SK-N-SH treated with all-trans-retinoic acid at 6 μM for 48 hours (cell line): Measurements from ENCODE around the gene SLC35A3.

Experiments
- ARNTL ChIP-seq: fragments of 450-650 bp; formaldehyde crosslinking; IDR thresholded peaks from 2 replicates; pipeline ENCODE4 v1.5.0; 2020; ENCODE audit warnings: low read depth, mild to moderate bottlenecking, moderate library complexity, borderline replicate concordance
- BACH2 ChIP-seq: fragments of 250-450 bp; sonication (Bioruptor Pico); IDR thresholded peaks from 2 replicates; pipeline ENCODE4 v1.9.0; 2021; ENCODE audit warnings: mild to moderate bottlenecking, borderline replicate concordance
- ESRRG ChIP-seq: fragments of 250-450 bp; sonication (Bioruptor Pico); IDR thresholded peaks from 2 replicates; pipeline ENCODE4 v1.6.1; 2021; ENCODE audit warnings: mild to moderate bottlenecking
- PPARA ChIP-seq: fragments of 250-450 bp; sonication (Bioruptor Pico); IDR thresholded peaks from 2 replicates; pipeline ENCODE4 v1.5.0; 2020; ENCODE audit warnings: mild to moderate bottlenecking, borderline replicate concordance
- SNAI2 ChIP-seq: fragments of 250-450 bp; sonication (Bioruptor Pico); IDR thresholded peaks from 2 replicates; pipeline ENCODE4 v1.5.0; 2020; ENCODE audit warnings: mild to moderate bottlenecking, moderate library complexity
- TCF4 ChIP-seq: fragments of 250-450 bp; sonication (Bioruptor Pico); IDR thresholded peaks from 2 replicates; pipeline ENCODE4 v1.8.0; 2021; ENCODE audit warnings: mild to moderate bottlenecking, moderate library complexity, borderline replicate concordance
- ZC3H10 ChIP-seq: fragments of 250-450 bp; sonication (Bioruptor Pico); IDR thresholded peaks from 2 replicates; pipeline ENCODE4 v1.5.1; 2021; ENCODE audit warnings: mild to moderate bottlenecking, moderate library complexity
- ZFP3 ChIP-seq: fragments of 250-450 bp; sonication (Bioruptor Pico); IDR thresholded peaks from 2 replicates; pipeline ENCODE4 v1.5.0; 2020; ENCODE audit warnings: mild to moderate bottlenecking, moderate library complexity
- ZFP30 ChIP-seq: fragments of 450-650 bp; formaldehyde crosslinking; IDR thresholded peaks from 2 replicates; pipeline ENCODE4 v1.5.0; 2022; ENCODE audit warnings: mild to moderate bottlenecking, moderate library complexity
- ZNF8 ChIP-seq: fragments of 450-650 bp; formaldehyde crosslinking; IDR thresholded peaks from 2 replicates; pipeline ENCODE4 v1.5.0; 2020; ENCODE audit warnings: mild to moderate bottlenecking, moderate library complexity
- TF ChIP-seq, protein P1 (sequence below): fragments of 250-450 bp; sonication (Bioruptor Pico); IDR thresholded peaks from 2 replicates; pipeline ENCODE4 v1.8.0; 2020; ENCODE audit warnings: mild to moderate bottlenecking, moderate library complexity, borderline replicate concordance
- TF ChIP-seq, protein P2 (sequence below): fragments of 250-450 bp; sonication (Bioruptor Pico); IDR thresholded peaks from 2 replicates; pipeline ENCODE4 v1.5.1; 2020; ENCODE audit warnings: low read depth, mild to moderate bottlenecking, moderate library complexity

DNA sequence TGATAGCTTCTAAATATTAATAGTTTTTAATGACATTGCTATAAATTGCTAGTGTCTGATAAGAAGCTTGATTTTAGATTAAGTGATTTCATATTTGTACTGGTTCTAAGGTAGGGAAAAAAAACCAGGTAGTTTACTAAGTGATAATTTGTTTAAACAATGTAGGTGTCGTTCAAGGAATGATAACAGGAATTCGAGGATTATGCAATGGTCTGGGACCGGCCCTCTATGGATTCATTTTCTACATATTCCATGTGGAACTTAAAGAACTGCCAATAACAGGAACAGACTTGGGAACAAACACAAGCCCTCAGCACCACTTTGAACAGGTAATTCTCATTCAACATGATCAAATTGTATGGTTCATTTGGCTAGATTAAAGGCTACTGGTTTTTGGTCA is 110.5 kb downstream of the SLC35A3 start:
- TF ChIP-seq ESRRG (no peak), SNAI2 (CRISPR knock-in tag) (no peak), ARNTL (CRISPR knock-in tag) (no peak), BACH2 (CRISPR knock-in tag) (no peak), ZFP30 (CRISPR knock-in tag) (no peak), TCF4 (CRISPR knock-in tag) (no peak), ZFP3 (CRISPR knock-in tag) (no peak), ZC3H10 (CRISPR knock-in tag) (no peak), PPARA (CRISPR knock-in tag) (no peak), ZNF8 (CRISPR knock-in tag) (no peak)
- TF ChIP-seq, protein P1, sequence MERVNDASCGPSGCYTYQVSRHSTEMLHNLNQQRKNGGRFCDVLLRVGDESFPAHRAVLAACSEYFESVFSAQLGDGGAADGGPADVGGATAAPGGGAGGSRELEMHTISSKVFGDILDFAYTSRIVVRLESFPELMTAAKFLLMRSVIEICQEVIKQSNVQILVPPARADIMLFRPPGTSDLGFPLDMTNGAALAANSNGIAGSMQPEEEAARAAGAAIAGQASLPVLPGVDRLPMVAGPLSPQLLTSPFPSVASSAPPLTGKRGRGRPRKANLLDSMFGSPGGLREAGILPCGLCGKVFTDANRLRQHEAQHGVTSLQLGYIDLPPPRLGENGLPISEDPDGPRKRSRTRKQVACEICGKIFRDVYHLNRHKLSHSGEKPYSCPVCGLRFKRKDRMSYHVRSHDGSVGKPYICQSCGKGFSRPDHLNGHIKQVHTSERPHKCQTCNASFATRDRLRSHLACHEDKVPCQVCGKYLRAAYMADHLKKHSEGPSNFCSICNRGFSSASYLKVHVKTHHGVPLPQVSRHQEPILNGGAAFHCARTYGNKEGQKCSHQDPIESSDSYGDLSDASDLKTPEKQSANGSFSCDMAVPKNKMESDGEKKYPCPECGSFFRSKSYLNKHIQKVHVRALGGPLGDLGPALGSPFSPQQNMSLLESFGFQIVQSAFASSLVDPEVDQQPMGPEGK (CRISPR knock-in tag), result no peak
- TF ChIP-seq, protein P2, sequence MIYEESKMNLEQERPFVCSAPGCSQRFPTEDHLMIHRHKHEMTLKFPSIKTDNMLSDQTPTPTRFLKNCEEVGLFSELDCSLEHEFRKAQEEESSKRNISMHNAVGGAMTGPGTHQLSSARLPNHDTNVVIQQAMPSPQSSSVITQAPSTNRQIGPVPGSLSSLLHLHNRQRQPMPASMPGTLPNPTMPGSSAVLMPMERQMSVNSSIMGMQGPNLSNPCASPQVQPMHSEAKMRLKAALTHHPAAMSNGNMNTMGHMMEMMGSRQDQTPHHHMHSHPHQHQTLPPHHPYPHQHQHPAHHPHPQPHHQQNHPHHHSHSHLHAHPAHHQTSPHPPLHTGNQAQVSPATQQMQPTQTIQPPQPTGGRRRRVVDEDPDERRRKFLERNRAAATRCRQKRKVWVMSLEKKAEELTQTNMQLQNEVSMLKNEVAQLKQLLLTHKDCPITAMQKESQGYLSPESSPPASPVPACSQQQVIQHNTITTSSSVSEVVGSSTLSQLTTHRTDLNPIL (CRISPR knock-in tag), result no peak
